ENCODE results near the gene HRH4. TPM values are rescaled to one million over a fixed set of nuclear protein-coding genes. Genes with fewer than 3 reads are reported as not detected.

Gene HRH4
- total RNA-seq, 1 donor from 2014 or later = 0.48 TPM

DNA sequence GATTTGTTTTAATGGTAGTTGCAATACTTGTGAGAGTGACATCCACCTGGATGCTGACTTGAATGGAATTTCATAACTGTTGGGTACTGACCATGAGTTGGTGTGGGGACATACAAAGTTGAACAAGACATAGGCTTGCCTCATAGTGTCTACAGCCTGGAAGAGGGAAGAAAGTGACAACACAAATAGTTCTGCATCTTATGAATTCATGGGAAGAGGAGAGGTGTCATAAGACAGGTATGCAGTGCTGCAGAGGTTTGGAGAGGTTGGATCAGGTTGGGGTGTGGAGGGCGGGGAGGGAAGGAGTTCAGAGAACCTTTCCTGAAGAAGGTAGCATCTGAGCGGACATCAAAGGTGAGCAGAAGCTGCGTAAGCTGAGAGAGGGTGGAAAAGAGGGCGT is 44.0 kb downstream of the HRH4 start:
- no peak for DNase-seq (ENCODE audit: low spot score)

GRCh38 chr18:24506175-24506574 is 45.7 kb downstream of the HRH4 start:
- no peak for DNase-seq (ENCODE audit: low spot score)

GRCh38 chr18:24509435-24509834 is 49.0 kb downstream of the HRH4 start:
- no peak for DNase-seq (ENCODE audit: low spot score)

DNA sequence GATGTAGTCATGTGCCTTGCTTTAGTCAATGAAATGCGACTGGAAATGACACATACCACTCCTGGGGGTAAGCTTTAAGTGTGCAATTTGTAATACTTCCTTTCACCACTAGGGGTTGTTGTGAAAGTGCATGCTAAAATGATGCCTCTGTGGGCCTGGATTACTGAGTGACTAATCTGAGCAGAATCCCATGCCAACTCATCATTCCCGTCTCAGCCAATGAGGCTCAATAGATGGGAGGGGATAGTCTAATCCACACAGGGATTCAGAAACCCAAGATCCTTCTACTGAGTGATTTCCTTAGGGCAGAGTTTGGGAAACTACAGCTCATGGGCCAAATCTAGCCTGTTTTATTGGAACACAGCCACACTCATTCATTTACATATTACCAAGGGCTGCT is 54.0 kb downstream of the HRH4 start:
- DNase-seq (ENCODE audit: low spot score) = no peak

DNA sequence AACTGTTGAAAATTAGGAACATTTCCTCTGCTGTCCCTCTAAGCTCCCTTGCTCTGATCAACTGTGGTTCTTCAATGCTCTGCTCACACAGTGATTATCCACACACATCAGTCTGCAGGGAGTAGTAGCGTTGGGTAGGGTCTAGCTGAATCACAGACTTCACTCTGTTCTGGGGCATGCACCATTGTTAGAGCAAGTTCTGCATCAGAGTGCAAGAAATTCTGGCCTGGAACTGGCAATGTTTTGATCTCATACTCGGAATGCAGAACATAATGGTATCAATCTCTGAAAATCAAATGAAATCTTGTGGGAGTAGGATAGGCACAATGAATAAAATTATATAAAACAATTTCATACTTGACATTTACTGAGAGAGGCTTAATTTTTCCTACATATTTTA is 55.3 kb downstream of the HRH4 start:
- DNase-seq (ENCODE audit: low spot score) = no peak

DNA sequence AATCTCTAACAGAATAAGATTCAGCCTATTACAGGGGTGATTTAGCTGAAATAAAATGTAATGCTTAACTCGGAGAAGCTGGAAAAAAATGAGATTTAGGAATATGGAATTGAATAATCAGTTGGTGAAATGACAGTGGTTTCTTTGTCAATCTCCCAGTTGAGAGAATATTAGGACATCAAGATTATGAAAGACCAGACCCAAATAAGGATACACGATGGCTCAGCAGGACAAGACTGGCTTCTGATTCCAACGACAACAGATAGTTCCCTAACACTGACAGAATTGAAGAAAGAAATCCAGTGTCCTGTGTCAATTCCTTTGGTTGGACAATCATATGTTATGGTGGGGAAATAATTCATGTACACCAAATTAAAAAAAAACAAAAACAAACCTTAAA is 55.8 kb downstream of the HRH4 start:
- DNase-seq (ENCODE audit: low spot score) = no peak

DNA sequence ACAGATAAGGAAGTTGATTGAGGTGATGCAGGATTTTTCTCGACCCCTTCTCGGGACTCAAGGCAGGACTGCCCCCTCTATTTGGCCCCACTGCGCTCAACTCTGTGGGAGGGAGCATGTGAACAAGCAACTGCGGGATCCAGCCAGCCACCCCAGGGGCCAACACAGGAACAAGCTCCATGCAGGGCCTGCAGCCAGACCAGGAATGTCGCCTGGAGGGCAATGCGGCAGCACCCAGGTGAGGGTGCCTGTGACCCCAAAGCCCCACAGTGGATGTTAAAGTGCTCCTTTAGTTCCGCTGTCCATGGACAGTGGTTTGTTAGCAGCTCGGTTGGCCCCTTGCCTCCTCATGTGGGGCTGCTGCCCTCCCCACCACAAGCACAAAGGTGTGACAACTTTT is 57.1 kb downstream of the HRH4 start:
- no peak for DNase-seq (ENCODE audit: low spot score)

DNA sequence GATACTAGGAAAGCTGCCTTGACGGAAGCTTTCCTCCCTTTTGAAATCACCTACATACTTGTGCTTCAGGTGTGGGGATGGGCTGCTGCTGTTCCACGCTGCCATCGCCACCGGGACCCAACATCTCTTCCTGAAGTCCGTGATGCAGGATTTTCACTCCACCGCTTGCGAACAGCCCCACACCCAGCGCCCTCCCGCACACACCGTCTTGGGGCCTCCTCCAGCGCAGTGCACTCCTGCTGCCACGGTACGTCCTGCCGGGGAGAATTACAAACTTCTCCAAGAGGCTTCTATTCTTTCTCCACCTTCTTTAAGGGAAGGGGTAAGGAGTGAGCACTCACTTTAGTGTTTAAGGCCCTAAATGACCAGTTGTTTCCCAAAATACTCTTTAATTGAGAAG is 58.2 kb downstream of the HRH4 start:
- no peak for DNase-seq (ENCODE audit: low spot score)

Other genes starting within 250 kb of the HRH4 start
- 47.2 TPM for gene OSBPL1A, start 62.8 kb upstream of the HRH4 start, total RNA-seq (ENCODE audit: insufficient read depth, low replicate concordance)
- 63.3 TPM for gene IMPACT, start 34.0 kb upstream of the HRH4 start, total RNA-seq (ENCODE audit: insufficient read depth, low replicate concordance)

All from umbilical cord (tissue), 2 donors.